Iris pigment epithelial cell (primary cell): ENCODE results near the gene MUC5AC.
"Not testable (repeated sequence)": the region's sequence is repeated elsewhere in the genome, so short reads cannot be mapped to it uniquely, and the experiment has no call there.

ENCODE experiments used
- DNase-seq: peaks from one replicate; pipeline ENCODE4 v3.0.0-alpha.2; 2011; ENCODE audit warnings: low read depth

MUC5AC gene, protein sequence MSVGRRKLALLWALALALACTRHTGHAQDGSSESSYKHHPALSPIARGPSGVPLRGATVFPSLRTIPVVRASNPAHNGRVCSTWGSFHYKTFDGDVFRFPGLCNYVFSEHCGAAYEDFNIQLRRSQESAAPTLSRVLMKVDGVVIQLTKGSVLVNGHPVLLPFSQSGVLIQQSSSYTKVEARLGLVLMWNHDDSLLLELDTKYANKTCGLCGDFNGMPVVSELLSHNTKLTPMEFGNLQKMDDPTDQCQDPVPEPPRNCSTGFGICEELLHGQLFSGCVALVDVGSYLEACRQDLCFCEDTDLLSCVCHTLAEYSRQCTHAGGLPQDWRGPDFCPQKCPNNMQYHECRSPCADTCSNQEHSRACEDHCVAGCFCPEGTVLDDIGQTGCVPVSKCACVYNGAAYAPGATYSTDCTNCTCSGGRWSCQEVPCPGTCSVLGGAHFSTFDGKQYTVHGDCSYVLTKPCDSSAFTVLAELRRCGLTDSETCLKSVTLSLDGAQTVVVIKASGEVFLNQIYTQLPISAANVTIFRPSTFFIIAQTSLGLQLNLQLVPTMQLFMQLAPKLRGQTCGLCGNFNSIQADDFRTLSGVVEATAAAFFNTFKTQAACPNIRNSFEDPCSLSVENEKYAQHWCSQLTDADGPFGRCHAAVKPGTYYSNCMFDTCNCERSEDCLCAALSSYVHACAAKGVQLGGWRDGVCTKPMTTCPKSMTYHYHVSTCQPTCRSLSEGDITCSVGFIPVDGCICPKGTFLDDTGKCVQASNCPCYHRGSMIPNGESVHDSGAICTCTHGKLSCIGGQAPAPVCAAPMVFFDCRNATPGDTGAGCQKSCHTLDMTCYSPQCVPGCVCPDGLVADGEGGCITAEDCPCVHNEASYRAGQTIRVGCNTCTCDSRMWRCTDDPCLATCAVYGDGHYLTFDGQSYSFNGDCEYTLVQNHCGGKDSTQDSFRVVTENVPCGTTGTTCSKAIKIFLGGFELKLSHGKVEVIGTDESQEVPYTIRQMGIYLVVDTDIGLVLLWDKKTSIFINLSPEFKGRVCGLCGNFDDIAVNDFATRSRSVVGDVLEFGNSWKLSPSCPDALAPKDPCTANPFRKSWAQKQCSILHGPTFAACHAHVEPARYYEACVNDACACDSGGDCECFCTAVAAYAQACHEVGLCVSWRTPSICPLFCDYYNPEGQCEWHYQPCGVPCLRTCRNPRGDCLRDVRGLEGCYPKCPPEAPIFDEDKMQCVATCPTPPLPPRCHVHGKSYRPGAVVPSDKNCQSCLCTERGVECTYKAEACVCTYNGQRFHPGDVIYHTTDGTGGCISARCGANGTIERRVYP (N-terminal part only)

DNA sequence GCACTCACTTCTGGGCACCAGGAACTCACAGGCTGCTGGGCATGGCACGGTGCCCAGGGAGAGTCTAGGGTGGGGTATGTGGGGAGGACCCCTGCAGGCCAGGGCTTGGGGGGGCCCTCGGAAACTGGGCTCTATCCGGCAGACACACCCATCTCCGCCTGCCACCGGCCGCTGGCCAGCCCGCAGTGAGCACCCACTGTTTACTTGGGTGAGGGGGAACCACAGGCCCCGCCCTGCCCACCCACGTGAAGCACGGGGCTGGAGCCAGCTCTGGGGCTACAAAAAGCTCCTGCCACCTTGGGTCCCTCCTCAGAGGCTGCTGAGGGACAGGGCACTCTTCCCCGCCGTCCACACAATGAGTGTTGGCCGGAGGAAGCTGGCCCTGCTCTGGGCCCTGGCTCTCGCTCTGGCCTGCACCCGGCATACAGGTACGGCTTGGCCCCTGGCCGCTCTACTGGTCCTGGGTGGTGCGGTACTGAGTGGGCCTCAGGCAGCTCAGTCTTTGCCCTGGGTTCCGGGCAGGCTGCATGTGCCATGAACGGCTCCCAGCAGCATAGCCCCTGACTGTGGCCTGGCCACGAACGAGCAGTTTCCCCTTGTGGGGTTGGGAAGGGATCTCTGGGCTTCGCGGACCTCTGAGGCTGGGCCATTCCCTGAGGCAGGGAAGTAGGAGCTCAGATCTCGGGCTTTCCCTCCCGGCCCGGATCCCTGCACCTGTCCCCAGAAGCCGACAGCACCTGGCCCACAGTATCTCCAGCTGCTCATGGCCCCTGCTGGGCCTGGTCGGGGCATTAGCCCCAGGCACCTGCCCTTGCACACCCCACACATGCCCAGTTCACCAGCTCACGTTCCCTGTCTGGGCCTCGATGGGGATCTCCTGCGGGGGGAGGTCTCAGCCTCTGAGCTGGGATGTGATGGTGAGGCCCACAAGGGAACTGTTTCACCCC, at the start of gene MUC5AC:
Gene MUC5AC, plus strand, starts transcription at position 309 of the 947 bp plus-strand sequence. Its CDS starts 47 bp downstream, at position 356.
- DNase-seq, result no peak

DNA sequence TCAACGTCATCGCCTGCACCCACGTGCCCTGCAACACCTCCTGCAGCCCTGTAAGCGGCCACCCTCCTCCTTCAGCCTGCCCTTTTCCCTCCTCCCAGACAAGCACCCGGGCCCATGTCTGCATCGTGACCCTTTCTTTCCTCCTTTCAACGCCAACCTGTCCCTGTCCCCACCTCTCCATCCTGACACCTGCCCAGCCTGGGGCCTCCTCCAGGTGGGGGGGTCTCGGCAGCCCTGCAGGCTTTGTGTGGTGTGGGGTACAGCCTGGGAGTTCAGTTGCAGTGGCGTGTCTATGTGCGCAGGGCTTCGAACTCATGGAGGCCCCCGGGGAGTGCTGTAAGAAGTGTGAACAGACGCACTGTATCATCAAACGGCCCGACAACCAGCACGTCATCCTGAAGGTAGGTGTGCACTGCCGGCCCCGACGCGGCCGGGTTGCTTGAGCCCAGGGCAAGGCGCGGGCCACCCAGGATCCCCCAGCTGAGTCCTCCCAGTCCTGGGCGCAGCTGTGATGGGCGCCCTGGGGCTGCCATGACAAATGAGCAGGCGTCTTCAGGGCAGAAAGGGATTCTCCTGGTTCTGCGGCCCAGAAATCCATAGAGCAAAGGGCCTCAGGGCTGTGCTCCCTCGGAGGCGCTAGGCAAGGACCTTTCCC, 49.4 kb upstream of the MUC5AC start:
- DNase-seq, result no peak

GRCh38 chr11:1109101-1109917, 48.4 kb upstream of the MUC5AC start:
- DNase-seq, result no peak

- no peak for DNase-seq
Measured at GRCh38 chr11:1109918-1110705, 47.6 kb upstream of the MUC5AC start.

- no peak for DNase-seq
Measured at GRCh38 chr11:1111545-1112212, 46.1 kb upstream of the MUC5AC start.

DNA sequence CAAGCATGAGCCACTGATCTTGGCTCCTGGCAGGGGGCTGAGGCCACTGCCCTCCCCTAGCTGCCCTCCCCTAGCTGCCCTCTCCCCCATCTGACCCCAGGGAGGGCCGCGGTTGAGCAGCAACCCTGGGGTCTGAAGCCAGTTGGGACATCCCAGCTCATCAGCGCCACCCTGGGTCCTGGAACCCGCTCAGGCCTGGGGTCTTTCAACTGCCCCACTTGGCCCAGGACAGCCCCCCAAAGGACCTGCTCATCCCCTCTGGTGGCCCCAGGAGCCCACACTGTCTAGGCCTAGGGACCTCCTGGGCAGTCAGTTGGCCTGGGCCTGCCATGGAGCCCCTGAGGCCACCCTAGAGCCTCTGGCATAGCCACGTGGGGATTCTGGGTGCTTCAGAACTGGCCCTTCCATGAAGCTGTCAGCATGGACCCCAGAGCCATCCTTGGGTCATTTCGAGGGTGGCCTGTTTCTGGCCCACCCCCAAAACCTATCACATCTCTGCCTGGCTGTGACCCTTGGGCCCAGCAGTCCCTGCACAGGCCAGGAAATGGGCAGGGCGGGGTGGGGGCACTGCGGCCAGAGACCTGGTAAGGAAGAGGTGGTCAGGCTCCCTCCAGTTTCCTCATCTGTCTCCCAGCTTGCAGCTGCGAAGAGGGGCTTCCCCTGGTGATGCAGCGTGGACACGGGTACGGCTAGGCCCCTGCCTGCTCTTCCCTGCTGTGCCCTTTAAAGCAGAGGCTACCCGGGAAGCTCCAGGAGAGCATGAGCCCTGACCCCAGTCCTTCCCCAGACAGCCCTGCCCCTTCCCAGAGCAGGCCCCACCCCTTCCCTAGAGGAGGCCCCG, 45.2 kb upstream of the MUC5AC start:
- no peak for DNase-seq

- DNase-seq, result no peak
Measured at GRCh38 chr11:1113405-1114201, 44.1 kb upstream of the MUC5AC start.

GRCh38 chr11:1115292-1115691, 42.5 kb upstream of the MUC5AC start:
- DNase-seq, result not testable (repeated sequence)

GRCh38 chr11:1116104-1116503, 41.6 kb upstream of the MUC5AC start:
- no peak for DNase-seq

- no peak for DNase-seq
Measured at GRCh38 chr11:1116666-1117390, 40.9 kb upstream of the MUC5AC start.

- no peak for DNase-seq
Measured at GRCh38 chr11:1117992-1118391, 39.8 kb upstream of the MUC5AC start.

DNA sequence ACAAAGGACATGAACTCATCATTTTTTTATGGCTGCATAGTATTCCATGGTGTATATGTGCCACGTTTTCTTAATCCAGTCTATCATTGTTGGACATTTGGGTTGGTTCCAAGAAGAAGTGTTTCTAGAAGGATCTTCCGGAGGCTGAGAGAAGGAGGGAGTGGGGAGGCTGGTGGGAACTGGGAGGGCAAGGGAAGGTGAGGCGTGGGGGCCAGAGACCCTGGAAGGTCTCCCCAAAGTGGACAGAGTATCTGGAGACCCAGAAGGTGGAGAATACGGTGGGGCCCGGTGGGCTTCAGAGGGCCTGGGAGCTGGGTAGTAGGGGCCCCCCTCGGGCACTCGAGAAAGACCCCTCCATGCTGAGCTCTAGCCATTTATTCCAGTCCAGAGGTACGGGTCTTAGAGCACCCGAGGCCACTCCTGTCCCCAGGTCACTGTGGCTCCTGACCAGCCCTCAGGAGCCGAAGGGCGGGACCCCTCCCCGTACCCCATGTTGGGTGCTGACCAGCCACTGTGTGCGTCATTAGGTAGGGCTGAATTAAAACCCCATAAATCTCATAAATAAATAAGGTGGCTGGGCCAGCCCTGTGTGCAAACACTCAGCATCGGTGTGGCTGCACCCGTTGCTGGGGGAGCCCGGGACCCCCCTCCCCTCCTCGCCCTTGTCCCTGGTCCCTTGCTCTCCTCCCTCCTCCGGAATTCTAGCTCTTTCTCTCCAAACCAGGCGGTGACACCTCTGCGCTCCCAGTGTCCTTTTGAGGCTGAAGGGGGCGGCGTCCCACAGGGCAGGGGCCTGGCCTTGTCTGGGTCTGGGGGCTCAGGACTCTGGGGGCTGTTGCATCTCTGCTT, 38.8 kb upstream of the MUC5AC start:
- no peak for DNase-seq

GRCh38 chr11:1119604-1120146, 38.1 kb upstream of the MUC5AC start:
- DNase-seq, result no peak

GRCh38 chr11:1120532-1121330, 37.0 kb upstream of the MUC5AC start:
- no peak for DNase-seq
